NOMO-1 treated with DMSO at 0.1 percent for 48 hours (cell line): Measurements from ENCODE around the gene SMAD7.

Source experiments
- DNase-seq: peaks from one replicate; lab custom pipeline; 2025; ENCODE audit not compliant: unreplicated experiment; lab: John Stamatoyannopoulos, UW

SMAD7 gene

GRCh38 chr18:48932822-48933510 is 17.8 kb downstream of the SMAD7 start:
- DNase-seq: peak; percentile 79

GRCh38 chr18:48932462-48932818 is 18.3 kb downstream of the SMAD7 start:
- no peak for DNase-seq

- DNase-seq: no peak
Observed at GRCh38 chr18:48931680-48932461, 18.9 kb downstream of the SMAD7 start.

DNA sequence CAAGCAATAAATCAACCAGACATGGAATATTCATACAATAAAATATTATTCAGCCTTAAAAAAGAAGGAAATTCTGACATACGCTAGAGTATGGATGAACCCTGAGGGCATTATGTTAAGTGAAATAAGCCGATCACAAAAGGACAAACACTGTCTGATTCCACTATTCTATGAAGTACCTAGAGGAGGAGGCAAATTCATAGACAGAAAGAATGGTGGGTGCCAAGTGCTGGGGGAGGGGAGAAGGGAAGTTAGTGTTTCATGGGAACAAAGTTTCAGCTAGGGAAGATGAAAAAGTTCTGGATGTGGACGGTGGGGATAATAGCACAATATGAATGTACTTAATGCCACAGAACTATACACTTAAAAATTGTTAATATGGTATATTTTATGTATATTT is 19.8 kb downstream of the SMAD7 start:
- DNase-seq: no peak

DNA sequence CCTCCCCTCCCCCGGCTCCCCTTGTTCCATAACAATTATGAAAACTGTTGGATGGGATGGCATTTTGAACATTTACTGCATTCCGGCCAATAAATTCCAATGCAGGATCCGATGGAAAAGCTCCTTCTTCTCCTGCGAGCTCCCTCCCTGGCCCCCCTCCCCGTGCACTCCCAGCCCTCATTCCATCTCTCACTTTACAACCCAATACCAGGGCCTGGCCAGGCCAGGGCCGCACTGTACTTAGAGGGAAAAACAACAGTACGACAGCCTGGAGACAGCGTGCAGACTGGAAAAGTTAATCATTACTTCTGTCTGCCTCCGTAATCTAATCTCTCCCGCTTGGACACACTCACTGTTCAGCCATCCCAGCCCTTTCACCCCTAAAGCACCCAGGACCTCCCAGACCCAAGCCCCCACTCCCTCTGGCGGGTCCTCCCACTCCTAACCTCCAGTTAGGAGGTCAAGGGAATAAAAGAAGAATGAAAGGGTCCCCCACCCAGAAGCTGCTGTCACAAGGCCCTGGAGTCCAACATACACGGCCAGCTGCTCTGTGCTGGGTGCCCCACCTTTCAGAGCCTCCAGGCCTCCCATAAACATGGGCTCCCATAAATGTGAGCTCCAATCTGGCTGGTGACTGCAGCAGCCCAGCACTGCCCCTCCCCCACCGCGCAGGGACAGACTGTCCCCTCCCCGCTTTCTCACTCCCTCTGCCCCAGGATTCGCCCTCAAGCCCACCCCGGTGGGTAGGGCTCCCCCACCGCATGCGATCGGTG is 20.6 kb downstream of the SMAD7 start:
- DNase-seq: no peak

- no peak for DNase-seq
Observed at GRCh38 chr18:48929212-48929612, 21.6 kb downstream of the SMAD7 start.

- peak; percentile 88 for DNase-seq
Observed at GRCh38 chr18:48928787-48929186, 22.0 kb downstream of the SMAD7 start.

- DNase-seq: no peak
Observed at GRCh38 chr18:48927286-48928080, 23.3 kb downstream of the SMAD7 start.

DNA sequence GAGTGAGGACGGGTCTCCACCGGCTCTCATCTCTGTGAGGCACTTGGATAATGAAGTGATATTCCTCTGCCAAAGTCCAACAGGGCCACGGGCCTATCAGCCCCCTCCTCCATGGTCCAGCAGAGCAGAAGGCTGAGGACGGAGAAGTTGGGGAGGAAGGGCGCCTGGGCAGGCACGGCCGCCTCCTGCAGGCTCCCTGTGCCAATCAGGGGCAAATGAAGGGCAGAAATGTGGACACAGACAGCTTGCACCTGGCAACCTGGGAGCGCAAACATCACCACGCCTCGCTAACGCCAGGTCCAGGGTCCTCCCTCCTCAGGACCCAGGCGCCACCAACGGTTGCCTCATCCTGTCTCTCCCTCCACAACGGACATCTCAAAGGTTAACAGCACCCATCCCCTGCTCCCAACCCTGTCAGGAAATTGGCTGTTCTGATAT is 24.3 kb downstream of the SMAD7 start:
- no peak for DNase-seq

GRCh38 chr18:48925491-48925780 is 25.3 kb downstream of the SMAD7 start:
- DNase-seq: no peak

DNA sequence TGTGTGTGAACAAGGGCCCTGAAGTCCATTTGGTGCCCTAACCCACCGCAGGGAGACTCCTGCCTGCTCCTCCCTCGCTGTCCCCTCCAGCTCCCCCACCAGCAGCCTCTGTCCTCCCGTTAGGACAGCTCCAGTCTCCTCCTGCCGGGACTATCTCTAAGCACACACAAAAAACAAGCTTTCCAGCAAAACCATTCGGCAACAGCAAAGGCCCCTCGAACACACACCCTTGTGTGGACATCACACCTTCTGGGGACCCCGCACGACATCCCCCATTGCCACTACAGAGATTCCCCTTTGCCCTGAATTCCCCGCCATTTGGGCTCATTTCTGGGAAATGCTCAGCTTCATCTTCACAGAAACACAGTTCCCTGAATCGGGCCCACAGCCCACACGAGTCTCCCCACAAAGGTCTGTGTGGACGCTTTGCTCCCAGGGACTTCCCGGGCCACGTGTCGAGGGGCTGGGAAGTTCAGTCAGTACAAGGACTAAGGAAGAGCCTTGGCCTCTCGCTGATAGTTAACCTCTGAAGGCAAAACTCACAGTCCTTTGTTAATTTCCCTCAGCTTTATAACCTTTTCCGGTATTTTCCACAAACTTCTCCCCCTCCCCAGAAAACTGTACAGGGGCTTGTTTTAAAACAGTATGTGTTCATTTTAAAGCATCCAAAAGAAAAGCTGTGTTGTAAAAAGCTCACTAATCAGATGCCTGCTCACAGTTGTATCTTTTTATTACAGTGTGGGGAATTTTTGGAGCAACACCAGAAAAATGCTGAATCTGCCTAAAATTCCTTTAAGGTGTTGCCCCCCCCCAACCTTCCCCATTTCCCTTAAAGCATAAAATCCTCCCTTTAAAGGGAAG is 25.9 kb downstream of the SMAD7 start:
- DNase-seq: no peak

DNA sequence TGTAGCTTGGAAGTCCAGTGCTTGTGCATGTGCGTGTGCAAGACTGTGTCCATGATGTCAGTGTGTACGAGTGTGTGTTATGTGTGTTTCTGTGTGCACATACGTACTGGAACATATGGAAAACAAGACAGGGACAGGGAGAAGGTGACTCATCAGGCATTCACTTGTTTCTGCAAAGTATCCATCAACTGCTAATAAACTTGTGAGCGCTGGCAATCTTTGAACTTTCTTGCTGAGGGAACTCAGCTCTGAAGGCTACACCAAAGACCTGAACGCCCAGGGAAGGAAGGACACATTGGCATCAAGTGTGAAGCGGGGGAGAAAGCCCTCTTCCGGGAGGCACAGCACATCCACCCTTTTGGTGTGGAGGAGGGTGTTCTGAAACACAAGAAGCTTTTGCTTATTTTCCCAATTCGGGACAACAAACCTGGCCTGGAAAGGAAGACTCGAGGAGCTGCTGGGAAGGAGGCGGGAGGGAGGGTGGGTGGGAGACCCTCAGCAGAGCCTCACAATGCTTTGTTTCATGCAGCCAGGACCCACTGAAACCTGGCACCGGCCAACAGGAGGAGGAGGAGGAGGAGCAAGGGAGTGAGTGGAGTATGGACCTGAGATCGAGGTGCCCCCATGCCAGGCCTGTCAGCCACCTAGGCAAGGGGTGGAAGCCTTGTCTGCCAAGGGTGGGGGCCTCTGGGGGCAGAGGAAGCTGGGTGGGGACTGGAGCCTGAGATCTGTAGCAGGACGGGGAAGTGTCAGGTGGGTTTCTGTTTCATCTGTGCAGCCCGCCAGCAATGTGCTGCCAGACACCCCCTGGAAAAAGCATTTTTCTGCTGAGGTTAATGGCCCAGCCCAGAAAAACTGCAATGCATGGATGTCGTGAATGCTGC is 26.8 kb downstream of the SMAD7 start:
- DNase-seq: peak; percentile 23

DNA sequence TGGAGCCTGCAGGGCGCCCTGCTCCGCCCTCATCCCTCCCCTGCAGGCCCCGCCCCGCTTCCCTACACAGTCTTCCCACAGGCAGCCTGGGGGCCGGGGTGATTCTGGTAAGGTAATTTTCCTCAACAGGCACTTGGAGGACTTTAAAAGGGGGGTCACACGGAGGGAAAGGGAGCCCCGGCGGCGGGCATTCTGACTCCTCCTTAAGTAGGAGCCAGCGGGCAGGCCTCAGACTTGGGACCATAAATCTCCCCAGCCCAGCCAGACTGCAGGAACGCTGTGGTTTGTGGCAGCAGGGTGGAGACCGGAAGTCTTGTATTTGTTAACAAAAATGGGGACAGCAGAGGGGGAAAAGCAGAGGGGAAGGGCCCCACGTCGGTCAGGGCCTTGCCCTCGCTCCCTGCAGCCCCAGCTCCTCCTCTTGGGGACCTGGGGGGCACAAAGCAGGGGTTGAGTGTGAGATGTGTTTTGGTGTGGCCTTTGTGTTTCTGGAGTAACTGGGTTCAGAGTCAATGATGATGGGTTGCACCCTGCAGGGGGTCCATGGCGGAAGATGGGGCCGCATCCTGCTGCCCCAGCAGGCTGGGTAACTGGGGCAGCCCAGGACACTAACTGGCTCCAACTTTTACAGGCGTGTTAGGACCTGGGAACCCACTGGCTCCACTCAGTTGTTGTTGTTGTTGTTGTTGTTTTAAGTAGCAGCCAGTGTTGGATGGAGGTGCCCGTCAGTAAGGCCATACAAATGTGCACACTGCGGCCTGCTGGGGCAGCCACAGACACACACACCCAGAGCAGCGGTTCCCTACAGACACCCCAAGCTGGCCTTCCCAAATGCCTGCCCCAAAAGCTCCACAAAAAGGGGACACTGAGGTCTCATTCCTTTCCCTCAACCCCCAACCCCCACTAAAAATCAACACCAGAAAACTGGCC is 27.7 kb downstream of the SMAD7 start:
- peak; percentile 89 for DNase-seq

GRCh38 chr18:48922226-48922800 is 28.5 kb downstream of the SMAD7 start:
- no peak for DNase-seq

- no peak for DNase-seq
Observed at GRCh38 chr18:48921305-48922225, 29.2 kb downstream of the SMAD7 start.

GRCh38 chr18:48920408-48921038 is 30.2 kb downstream of the SMAD7 start:
- no peak for DNase-seq
